Measurements from ENCODE around the gene TCEANC2. TPM values are rescaled to one million over a fixed set of nuclear protein-coding genes. Genes with fewer than 3 reads are reported as not detected.

The TCEANC2 gene
- polyA plus RNA-seq, 1 donor = 9.4 TPM

- no peak for DNase-seq
These were observed 79.1 kb downstream of the TCEANC2 start for GRCh38 chr1:54132495-54132894.

DNA sequence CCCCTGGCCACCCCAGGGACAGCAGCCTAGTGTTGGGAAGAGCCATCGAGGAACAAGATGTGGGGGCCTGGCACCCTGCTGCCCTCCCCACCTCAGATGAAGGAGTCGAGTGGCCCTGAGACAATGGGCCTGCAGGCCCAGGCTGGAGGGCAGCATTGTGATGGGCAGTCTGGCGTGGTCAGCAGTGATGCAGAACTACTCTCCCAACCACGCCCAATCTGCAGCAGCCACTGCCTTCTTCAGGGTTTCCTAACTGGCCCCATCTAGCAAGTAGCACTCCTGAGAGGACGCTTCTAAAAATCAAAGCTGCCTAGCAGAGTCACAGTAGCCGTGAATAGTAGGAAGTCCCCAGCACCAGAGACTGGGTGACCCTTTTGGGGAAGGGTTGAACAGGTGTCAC is 80.9 kb downstream of the TCEANC2 start:
- no peak for DNase-seq

DNA sequence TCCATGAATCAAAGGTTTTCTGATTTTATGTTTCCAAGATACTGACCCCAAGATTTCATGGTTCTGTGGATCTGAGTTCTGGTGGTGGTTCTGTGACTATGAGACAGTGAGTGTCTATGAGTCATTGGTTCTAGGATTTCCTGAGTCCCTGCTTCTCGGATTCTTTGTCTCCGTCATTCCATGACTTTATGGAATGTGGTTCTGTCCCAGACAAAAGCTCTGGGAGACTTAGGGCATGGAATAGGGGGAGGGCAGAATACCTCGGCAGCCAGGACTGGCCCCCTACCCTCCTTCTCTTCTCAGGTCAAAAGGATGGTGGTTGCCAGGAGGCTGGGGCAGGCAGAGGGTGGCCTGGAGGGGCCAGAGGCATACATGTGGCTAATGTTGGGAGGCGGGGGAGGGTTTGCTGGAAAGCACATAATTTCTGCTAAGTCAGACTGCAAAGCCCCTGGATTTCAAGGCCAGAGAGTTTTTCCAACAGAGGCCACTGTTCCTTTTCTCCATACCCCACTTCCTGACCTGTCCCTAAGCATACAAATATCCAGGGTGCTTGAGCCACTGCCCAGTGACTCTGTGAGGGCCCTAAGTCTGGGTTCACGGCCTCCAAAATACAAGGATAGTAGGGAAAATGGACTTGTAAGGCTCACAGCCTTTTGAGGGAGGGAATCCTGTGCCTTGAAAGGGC is 82.2 kb downstream of the TCEANC2 start:
- DNase-seq = no peak

- DNase-seq = no peak
These were observed 83.0 kb downstream of the TCEANC2 start for GRCh38 chr1:54136269-54136896.

DNA sequence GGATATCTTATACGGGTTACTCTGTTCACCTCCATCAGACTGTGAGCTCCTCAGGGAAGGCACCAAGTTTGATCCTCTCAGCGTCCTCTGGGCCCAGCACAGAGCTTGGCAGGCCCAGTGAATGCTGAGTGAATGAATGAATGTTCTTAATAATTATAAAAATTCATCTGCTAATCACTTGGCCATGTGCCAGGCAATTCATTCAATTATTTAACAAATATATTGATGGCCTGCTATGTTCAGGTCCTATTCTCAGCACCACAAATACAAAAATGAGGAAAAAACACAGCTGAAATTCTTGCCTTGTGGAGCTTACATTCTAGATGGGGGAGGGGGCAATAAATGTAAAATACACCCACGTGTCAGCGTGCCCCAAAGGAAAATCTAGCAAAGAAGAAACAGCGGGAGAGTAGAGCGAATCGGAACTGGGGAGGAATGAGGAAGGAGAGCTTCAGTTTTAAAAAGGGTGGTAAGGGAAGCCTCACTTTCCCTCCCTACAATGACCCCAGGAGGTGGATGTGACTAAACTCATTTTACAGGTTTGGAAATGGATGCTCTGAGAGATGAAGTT is 83.6 kb downstream of the TCEANC2 start:
- no peak for DNase-seq

GRCh38 chr1:54137534-54138061 is 84.2 kb downstream of the TCEANC2 start:
- DNase-seq = no peak

GRCh38 chr1:54138994-54139393 is 85.6 kb downstream of the TCEANC2 start:
- DNase-seq = no peak

- no peak for DNase-seq
These were observed 86.3 kb downstream of the TCEANC2 start for GRCh38 chr1:54139711-54140110.

GRCh38 chr1:54142146-54142900 is 88.9 kb downstream of the TCEANC2 start:
- DNase-seq = no peak

DNA sequence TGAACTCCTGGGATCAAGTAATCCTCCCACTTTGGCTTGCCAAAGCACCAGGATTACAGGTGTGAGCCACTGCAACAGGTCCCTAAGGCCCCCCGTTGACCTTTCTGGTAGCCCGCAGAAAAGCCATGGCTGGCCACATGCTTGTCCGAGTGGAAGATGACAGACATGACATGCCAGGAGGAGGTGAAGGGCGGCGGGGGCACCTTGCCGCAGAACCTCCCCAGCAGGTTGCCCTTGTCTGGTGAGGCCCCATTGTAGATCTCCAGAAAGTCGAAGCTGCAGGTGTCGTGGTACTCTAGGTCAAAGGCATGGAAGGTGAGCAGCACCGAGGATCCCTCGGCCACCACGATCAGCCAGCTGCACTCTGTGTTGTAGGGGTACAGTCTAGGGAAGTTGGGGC is 91.0 kb downstream of the TCEANC2 start:
- DNase-seq = no peak

- no peak for DNase-seq
These were observed 96.3 kb downstream of the TCEANC2 start for GRCh38 chr1:54149734-54150133.

DNA sequence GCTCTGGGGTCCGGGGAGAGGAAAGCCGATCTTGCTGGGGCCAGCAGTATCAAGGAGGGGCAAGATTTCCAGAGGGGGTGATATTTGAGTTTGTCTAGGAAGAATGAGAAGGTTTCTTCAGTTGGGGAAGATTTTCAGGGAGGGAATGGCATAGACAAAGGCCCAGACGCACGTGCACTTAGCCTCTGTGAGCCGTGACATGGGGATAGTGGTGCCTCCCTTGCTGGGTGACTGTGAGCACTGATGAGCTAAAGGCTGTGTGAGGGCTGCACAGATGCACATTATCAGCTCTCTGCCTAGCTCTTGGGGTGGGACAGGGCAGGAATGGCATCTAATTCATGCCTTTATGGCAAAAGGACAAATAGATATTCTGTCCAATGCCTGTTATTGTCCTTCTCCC is 97.6 kb downstream of the TCEANC2 start:
- no peak for DNase-seq

- DNase-seq = no peak
These were observed 99.3 kb downstream of the TCEANC2 start, which contains the start of gene CDCP2 for GRCh38 chr1:54152696-54153095. Gene CDCP2, minus strand, starts transcription at chr1:54153000. Its CDS starts 78 bp downstream, at chr1:54152922.

- no peak for DNase-seq
These were observed 100.4 kb downstream of the TCEANC2 start for GRCh38 chr1:54153535-54154439.

Other genes starting within 250 kb of the TCEANC2 start
- gene NDC1, start 215.3 kb upstream of the TCEANC2 start, polyA plus RNA-seq (ENCODE audit: insufficient read length) = 38.9 TPM
- gene YIPF1, start 163.8 kb upstream of the TCEANC2 start, polyA plus RNA-seq (ENCODE audit: insufficient read length) = 37.7 TPM
- gene DIO1, start 159.4 kb upstream of the TCEANC2 start, polyA plus RNA-seq (ENCODE audit: insufficient read length) = 7.6 TPM
- 68.2 TPM for gene IFT25, start 107.9 kb upstream of the TCEANC2 start, polyA plus RNA-seq (ENCODE audit: insufficient read length)
- 44.1 TPM for gene LRRC42, start 107.3 kb upstream of the TCEANC2 start, polyA plus RNA-seq (ENCODE audit: insufficient read length)
- gene LDLRAD1, start 35.4 kb upstream of the TCEANC2 start, polyA plus RNA-seq (ENCODE audit: insufficient read length) = not detected
- 357 TPM for gene TMEM59, start 404 bp upstream of the TCEANC2 start, polyA plus RNA-seq (ENCODE audit: insufficient read length)
- gene CDCP2, start 99.4 kb downstream of the TCEANC2 start, polyA plus RNA-seq (ENCODE audit: insufficient read length) = 0.08 TPM
- gene CYB5RL, start 146.4 kb downstream of the TCEANC2 start, polyA plus RNA-seq (ENCODE audit: insufficient read length) = 10.0 TPM
- gene MRPL37, start 146.6 kb downstream of the TCEANC2 start, polyA plus RNA-seq (ENCODE audit: insufficient read length) = 81.9 TPM